WTC11 (cell line): ENCODE results near the gene CD93. TPM values are rescaled to one million over a fixed set of nuclear protein-coding genes. Genes with fewer than 3 reads are reported as not detected.

Experiments used
- ATAC-seq: fragments of 200-7000 bp; cut with Tn5 transposase; 2 replicates; pipeline ENCODE4 v1.10.0; 2021; ENCODE audit warnings: mild to moderate bottlenecking, moderate library complexity
- CTCF ChIA-PET: fragments of 300-600 bp; sonication (Branson Sonifier 250); formaldehyde crosslinking; loops from one replicate; lab custom pipeline; 2021; ENCODE audit warnings: antibody characterized with exemption; lab: Charles Lee
- POLR2A ChIA-PET: fragments of 350-600 bp; sonication (Branson Sonifier 250); formaldehyde crosslinking; loops from one replicate; lab custom pipeline; 2021; ENCODE audit warnings: antibody characterized with exemption; lab: Charles Lee
- DNase-seq: peaks from one replicate; pipeline ENCODE4 v3.0.0; 2021; ENCODE audit warnings: low spot score
- H3K27ac Mint-ChIP-seq: 2 replicates; pipeline ENCODE4 v1.8.0; 2021; ENCODE audit warnings: mixed read lengths
- H3K27me3 Mint-ChIP-seq: 2 replicates; pipeline ENCODE4 v1.8.0; 2021; ENCODE audit warnings: low read depth, mild to moderate bottlenecking, moderate library complexity, mixed read lengths
- H3K36me3 Mint-ChIP-seq: 2 replicates; pipeline ENCODE4 v1.8.0; 2021; ENCODE audit warnings: mixed read lengths
- H3K4me1 Mint-ChIP-seq: 2 replicates; pipeline ENCODE4 v1.8.0; 2022; ENCODE audit warnings: mixed read lengths
- H3K4me3 Mint-ChIP-seq: 2 replicates; pipeline ENCODE4 v1.8.0; 2021; ENCODE audit warnings: mild to moderate bottlenecking, moderate library complexity, mixed read lengths
- H3K9me3 Mint-ChIP-seq: 2 replicates; pipeline ENCODE4 v1.8.0; 2021; ENCODE audit warnings: mixed read lengths
- ATF2 ChIP-seq: sonication (generic); formaldehyde crosslinking; IDR thresholded peaks from 2 replicates; pipeline ENCODE4 v1.8.1; 2022; ENCODE audit warnings: low read depth, missing genetic modification reagents, borderline replicate concordance
- CTCF ChIP-seq: fragments of 200-600 bp; IDR thresholded peaks from 2 replicates; pipeline ENCODE4 v1.8.0; 2022; ENCODE audit warnings: antibody characterized with exemption
- E2F1 ChIP-seq: sonication (generic); formaldehyde crosslinking; IDR thresholded peaks from 2 replicates; pipeline ENCODE4 v1.8.0; 2022; ENCODE audit warnings: mild to moderate bottlenecking, missing genetic modification reagents
- E2F4 ChIP-seq: sonication (generic); formaldehyde crosslinking; IDR thresholded peaks from 2 replicates; pipeline ENCODE4 v1.8.1; 2022; ENCODE audit warnings: low read depth, mild to moderate bottlenecking, moderate library complexity, missing genetic modification reagents, borderline replicate concordance
- ERG ChIP-seq: fragments of 250-450 bp; sonication (Bioruptor Pico); IDR thresholded peaks from 2 replicates; pipeline ENCODE4 v1.8.0; 2021; ENCODE audit warnings: mild to moderate bottlenecking
- FOXK1 ChIP-seq: sonication (generic); formaldehyde crosslinking; IDR thresholded peaks from 2 replicates; pipeline ENCODE4 v1.8.0; 2022; ENCODE audit warnings: mild to moderate bottlenecking, moderate library complexity, missing genetic modification reagents
- GABPB1 ChIP-seq: sonication (generic); formaldehyde crosslinking; IDR thresholded peaks from 2 replicates; pipeline ENCODE4 v1.8.1; 2023; ENCODE audit warnings: mild to moderate bottlenecking, missing genetic modification reagents
- MXD4 ChIP-seq: fragments of 250-450 bp; sonication (Bioruptor Pico); IDR thresholded peaks from 2 replicates; pipeline ENCODE4 v1.8.0; 2021; ENCODE audit warnings: mild to moderate bottlenecking, moderate library complexity, borderline replicate concordance
- MYBL2 ChIP-seq: sonication (generic); formaldehyde crosslinking; IDR thresholded peaks from 2 replicates; pipeline ENCODE4 v1.8.1; 2023; ENCODE audit warnings: mild to moderate bottlenecking, moderate library complexity, missing genetic modification reagents
- NR1H2 ChIP-seq: sonication (generic); formaldehyde crosslinking; IDR thresholded peaks from 2 replicates; pipeline ENCODE4 v1.9.0; 2021; ENCODE audit warnings: mild to moderate bottlenecking, moderate library complexity, missing genetic modification reagents
- NR2C2 ChIP-seq: sonication (generic); formaldehyde crosslinking; IDR thresholded peaks from 2 replicates; pipeline ENCODE4 v1.8.0; 2022; ENCODE audit warnings: mild to moderate bottlenecking, missing genetic modification reagents
- PRDM15 ChIP-seq: sonication (generic); formaldehyde crosslinking; IDR thresholded peaks from 2 replicates; pipeline ENCODE4 v1.8.0; 2022; ENCODE audit warnings: missing genetic modification reagents
- SOX15 ChIP-seq: fragments of 250-450 bp; sonication (Bioruptor Pico); IDR thresholded peaks from 2 replicates; pipeline ENCODE4 v1.9.0; 2021; ENCODE audit warnings: mild to moderate bottlenecking
- ZBTB21 ChIP-seq: sonication (generic); formaldehyde crosslinking; IDR thresholded peaks from 2 replicates; pipeline ENCODE4 v1.8.1; 2023; ENCODE audit warnings: mild to moderate bottlenecking, missing genetic modification reagents, borderline replicate concordance
- ZNF121 ChIP-seq: sonication (generic); formaldehyde crosslinking; IDR thresholded peaks from 2 replicates; pipeline ENCODE4 v1.8.0; 2023; ENCODE audit warnings: missing genetic modification reagents
- ZNF138 ChIP-seq: sonication (generic); formaldehyde crosslinking; conservative IDR thresholded peaks from 2 replicates; pipeline ENCODE4 v1.8.1; 2022; ENCODE audit warnings: mild to moderate bottlenecking, moderate library complexity, missing genetic modification reagents
- total RNA-seq: library from RNA; stranded (reverse); gene quantifications from 3 replicates; pipeline ENCODE4 v1.2.3, GENCODE V29; 2021

Gene CD93
- total RNA-seq, 1 experiment from 2014 or later, result 0.09 TPM

GRCh38 chr20:23039885-23040508, 46.1 kb downstream of the CD93 start:
- CTCF ChIA-PET, result interaction anchor here (1.4 kb wide), 1 partner anchor 11 kb away, joined by 3 read pairs; no protein-coding TSS in a partner anchor
- TF ChIP-seq NR1H2 (CRISPR knock-in tag), result no peak
- no peak for TF ChIP-seq GABPB1 (CRISPR knock-in tag)
- no peak for TF ChIP-seq MXD4 (CRISPR knock-in tag)
- no peak for TF ChIP-seq ZBTB21 (CRISPR knock-in tag)
- no peak for TF ChIP-seq SOX15
- no peak for TF ChIP-seq MYBL2 (CRISPR knock-in tag)
- no peak for TF ChIP-seq ZNF138 (CRISPR knock-in tag)
- TF ChIP-seq ATF2 (CRISPR knock-in tag), result no peak
- no peak for TF ChIP-seq FOXK1 (CRISPR knock-in tag)
- no peak for TF ChIP-seq E2F1 (CRISPR knock-in tag)
- Mint-ChIP-seq H3K4me1 (peaks cover 55% of the 10 kb centered on the region), H3K27ac (no peak overlapping the region), H3K36me3 (no peaks in the 10 kb centered on the region; the same call in 1 of the 2 replicates), H3K4me3 (no peak overlapping the region), H3K9me3 (peaks cover 3% of the 10 kb centered on the region; the same call in 1 of the 2 replicates), H3K27me3 (peaks cover 78% of the 10 kb centered on the region)
- POLR2A ChIA-PET, result no interaction called here
- ATAC-seq (no peak), DNase-seq (no peak)

- ChIA-PET POLR2A (no interaction called here), CTCF (interaction anchor here (1.4 kb wide), 1 partner anchor 12 kb away, joined by 3 read pairs; no protein-coding TSS in a partner anchor)
- Mint-ChIP-seq H3K36me3 (no peaks in the 10 kb centered on the region; the same call in 1 of the 2 replicates), H3K4me3 (no peak overlapping the region), H3K9me3 (peaks cover 3% of the 10 kb centered on the region; the same call in 1 of the 2 replicates), H3K27ac (no peak overlapping the region), H3K27me3 (peaks cover 84% of the 10 kb centered on the region), H3K4me1 (peaks cover 48% of the 10 kb centered on the region)
- DNase-seq, result no peak
- TF ChIP-seq PRDM15 (no peak), ERG (CRISPR knock-in tag) (no peak), ZNF121 (CRISPR knock-in tag) (no peak), E2F4 (no peak), FOXK1 (CRISPR knock-in tag) (no peak), E2F1 (CRISPR knock-in tag) (no peak), CTCF (no peak), NR2C2 (CRISPR knock-in tag) (no peak)
- no peak for ATAC-seq
These were observed 46.8 kb downstream of the CD93 start for GRCh38 chr20:23039136-23039875.
